Naive thymus-derived CD8-positive, alpha-beta T cell (primary cell): ENCODE data around the gene ATXN7. TPM values are rescaled to one million over a fixed set of nuclear protein-coding genes. Genes with fewer than 3 reads are reported as not detected.
A peak's percentile ranks its signal among the peaks of the same experiment; 100 is the strongest.

Experiments
- ATAC-seq, 2 donors: fragments of 150-1000 bp; cut with Tn5 transposase in 1 of 2; sonication (Bioruptor Pico), chemical (Tn5 transposase) in 1 of 2; 1 replicate in 1 of 2; 2 replicates in 1 of 2; pipeline ENCODE4 v1.10.0; 2021; ENCODE audit warnings: mild to moderate bottlenecking in 2 of 2, moderate library complexity in 2 of 2
- POLR2A ChIA-PET: fragments of 350-600 bp; sonication (Branson Sonifier 250); formaldehyde crosslinking; loops from one replicate; lab custom pipeline; 2021; ENCODE audit warnings: antibody characterized with exemption; lab: Charles Lee
- DNase-seq, 10 donors: peaks; one replicate each; pipeline versions ENCODE4 v3.0.0 to v3.0.0-alpha.2; 2020 to 2022
- H3K27ac Mint-ChIP-seq, 10 donors: one replicate each; pipeline ENCODE4 v1.8.0; 2020 to 2022; ENCODE audit warnings: mild to moderate bottlenecking in 10 of 10, mixed read lengths in 10 of 10, moderate library complexity in 4 of 10, inconsistent platforms in 1 of 10
- H3K27me3 Mint-ChIP-seq, 5 donors: one replicate each; pipeline ENCODE4 v1.8.0; 2021 to 2022; ENCODE audit warnings: mixed read lengths in 5 of 5
- H3K36me3 Mint-ChIP-seq, 3 donors: one replicate each; pipeline ENCODE4 v1.8.0; 2020 to 2022; ENCODE audit warnings: mixed read lengths in 3 of 3, mild to moderate bottlenecking in 2 of 3, inconsistent platforms in 1 of 3
- H3K4me1 Mint-ChIP-seq, 4 donors: one replicate each; pipeline ENCODE4 v1.8.0; 2021 to 2022; ENCODE audit warnings: mixed read lengths in 4 of 4
- H3K4me3 Mint-ChIP-seq, 10 donors: one replicate each; pipeline ENCODE4 v1.8.0; 2020 to 2022; ENCODE audit warnings: mild to moderate bottlenecking in 10 of 10, mixed read lengths in 10 of 10, moderate library complexity in 6 of 10, inconsistent platforms in 1 of 10
- H3K9me3 Mint-ChIP-seq, 9 donors: one replicate each; pipeline ENCODE4 v1.8.0; 2020 to 2022; ENCODE audit warnings: mixed read lengths in 9 of 9, mild to moderate bottlenecking in 3 of 9, inconsistent platforms in 1 of 9, moderate library complexity in 1 of 9
- polyA plus RNA-seq, 3 donors: library from polyadenylated mRNA; unstranded; fragments of 300-500 nt; fragmentation: Illumina TruSeq; gene quantifications; one replicate each; pipeline ENCODE4 v1.2.3, GENCODE V29; 2021
- total RNA-seq, 8 experiments: library from RNA in 2 of 8; stranded (reverse) in 2 of 8; gene quantifications; one replicate each; pipeline ENCODE4 v1.2.3 and lab custom pipeline; 2021 to 2026

ATXN7 gene
- total and polyA plus RNA-seq, 5 experiments from 2014 or later: 18.0 to 162 (median 29.8) TPM

GRCh38 chr3:63974451-63974850 is 110.8 kb downstream of the ATXN7 start:
- Mint-ChIP-seq H3K27ac (peak overlapping the region; percentile 26 to 96 (median 83)), H3K4me1 (peaks cover 32 to 97% (median 94%) of the 10 kb centered on the region in 4 donors), H3K9me3 (no peaks in the 10 kb centered on the region), H3K36me3 (peaks cover 0 to 23% (median 12%) of the 10 kb centered on the region in 3 donors), H3K27me3 (no peaks in the 10 kb centered on the region), H3K4me3 (peak overlapping the region in 8 of 10 donors; percentile 6 to 98 (median 40))
- no peak for ATAC-seq
- no peak for DNase-seq
- POLR2A ChIA-PET: no interaction called here

DNA sequence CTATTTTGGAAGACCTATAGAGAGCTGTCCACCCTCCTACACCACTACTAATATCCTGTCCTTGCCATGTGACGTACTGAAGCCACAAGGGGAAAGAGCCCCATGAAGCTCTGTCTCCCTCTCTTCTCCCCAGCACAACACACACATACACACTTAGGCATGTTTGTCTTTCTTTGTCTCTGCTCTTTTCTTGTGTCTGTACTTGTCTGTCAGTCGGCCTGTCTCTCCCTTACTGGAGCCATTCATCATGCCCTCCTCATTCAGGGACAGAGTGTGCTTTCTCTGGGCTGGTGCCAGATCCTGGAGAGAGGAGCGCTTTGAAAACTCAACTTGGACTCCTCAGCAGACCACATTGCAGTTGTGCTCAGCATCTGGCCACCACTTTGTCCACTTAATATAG is 112.1 kb downstream of the ATXN7 start:
- no peak for ATAC-seq
- Mint-ChIP-seq H3K4me1 (peaks cover 36 to 97% (median 95%) of the 10 kb centered on the region in 4 donors), H3K27me3 (no peaks in the 10 kb centered on the region), H3K9me3 (no peaks in the 10 kb centered on the region), H3K36me3 (peaks cover 0 to 35% (median 22%) of the 10 kb centered on the region in 3 donors), H3K4me3 (peak overlapping the region in 9 of 10 donors; percentile 43 to 81 (median 55)), H3K27ac (peak overlapping the region; percentile 66 to 96 (median 90))
- POLR2A ChIA-PET: interaction anchor here (10.0 kb wide), 1 partner anchor 8 kb away, joined by 146 read pairs; no protein-coding TSS in a partner anchor
- no peak for DNase-seq

DNA sequence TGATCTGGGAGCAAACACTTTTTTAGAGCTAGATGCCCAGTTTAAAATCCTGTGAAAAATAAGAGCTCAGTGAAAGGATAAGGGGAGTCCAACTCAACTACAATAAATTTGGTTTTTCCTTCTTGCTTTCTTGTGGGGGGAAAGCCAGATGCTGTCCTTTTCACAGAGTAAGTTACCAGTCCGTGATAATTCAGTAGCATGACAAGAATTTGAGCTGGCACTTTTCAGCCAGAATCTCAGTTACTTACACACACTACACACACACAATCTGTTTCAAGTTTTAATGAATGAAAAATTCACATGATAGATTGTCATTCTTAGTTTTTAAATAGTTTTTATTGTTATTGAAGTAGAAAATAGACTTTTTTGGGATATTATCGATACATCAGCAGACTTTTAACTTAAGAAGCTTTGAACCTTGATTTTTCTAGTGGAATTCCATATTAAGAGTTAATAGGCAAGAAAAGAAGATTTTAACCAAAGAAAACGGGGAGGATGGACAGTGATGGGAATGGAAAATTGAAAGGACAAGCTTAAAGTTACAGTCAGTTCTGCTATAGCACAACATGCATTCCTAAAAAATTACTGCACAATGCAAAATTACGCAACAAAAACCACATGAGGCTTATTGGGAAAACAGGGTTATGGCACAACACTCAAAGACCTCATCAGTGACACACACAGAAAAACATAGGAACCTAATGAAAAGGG is 112.6 kb downstream of the ATXN7 start:
- DNase-seq: no peak
- peaks cover 33 to 97% (median 95%) of the 10 kb centered on the region in 4 donors for H3K4me1 Mint-ChIP-seq
- peak overlapping the region; percentile 77 to 98 (median 94) for H3K27ac Mint-ChIP-seq
- ATAC-seq: no peak
- no peaks in the 10 kb centered on the region for H3K27me3 Mint-ChIP-seq
- peaks cover 0 to 41% (median 23%) of the 10 kb centered on the region in 3 donors for H3K36me3 Mint-ChIP-seq
- POLR2A ChIA-PET: interaction anchor here (3.2 to 10.0 kb wide), 2 partner anchors 9 to 18 kb away, joined by 15 to 146 read pairs; no protein-coding TSS in a partner anchor
- H3K4me3 Mint-ChIP-seq: peak overlapping the region in 9 of 10 donors; percentile 31 to 84 (median 70)
- no peaks in the 10 kb centered on the region for H3K9me3 Mint-ChIP-seq

- DNase-seq: no peak
- POLR2A ChIA-PET: interaction anchor here (3.2 to 10.0 kb wide), 2 partner anchors 9 to 18 kb away, joined by 15 to 146 read pairs; no protein-coding TSS in a partner anchor
- Mint-ChIP-seq H3K9me3 (no peaks in the 10 kb centered on the region), H3K4me1 (peaks cover 33 to 99% (median 94%) of the 10 kb centered on the region in 4 donors), H3K27ac (peak overlapping the region; percentile 61 to 98 (median 92)), H3K36me3 (peaks cover 0 to 47% (median 23%) of the 10 kb centered on the region in 3 donors), H3K27me3 (no peaks in the 10 kb centered on the region), H3K4me3 (peak overlapping the region in 9 of 10 donors; percentile 31 to 88 (median 78))
- no peak for ATAC-seq
Measured at GRCh38 chr3:63976872-63977200, 113.2 kb downstream of the ATXN7 start.

GRCh38 chr3:63977893-63978292 is 114.2 kb downstream of the ATXN7 start:
- peaks cover 0 to 54% (median 30%) of the 10 kb centered on the region in 3 donors for H3K36me3 Mint-ChIP-seq
- H3K4me3 Mint-ChIP-seq: peak overlapping the region; percentile 28 to 88 (median 80)
- H3K9me3 Mint-ChIP-seq: no peaks in the 10 kb centered on the region
- POLR2A ChIA-PET: interaction anchor here (0.7 to 10.0 kb wide), 4 partner anchors 10 to 16 kb away, joined by 3 to 146 read pairs (median 11); no protein-coding TSS in a partner anchor
- H3K27me3 Mint-ChIP-seq: no peaks in the 10 kb centered on the region
- H3K4me1 Mint-ChIP-seq: peaks cover 36 to 99% (median 94%) of the 10 kb centered on the region in 4 donors
- peak overlapping the region; percentile 77 to 98 (median 94) for H3K27ac Mint-ChIP-seq
- ATAC-seq (peak in 1 of 2 donors; percentile 9), DNase-seq (no peak)

GRCh38 chr3:63979093-63979885 is 115.6 kb downstream of the ATXN7 start:
- H3K4me1 Mint-ChIP-seq: peaks cover 32 to 89% (median 86%) of the 10 kb centered on the region in 4 donors
- H3K27me3 Mint-ChIP-seq: no peaks in the 10 kb centered on the region
- H3K4me3 Mint-ChIP-seq: peak overlapping the region; percentile 69 to 88 (median 80)
- POLR2A ChIA-PET: interaction anchor here (0.7 to 10.0 kb wide), 6 partner anchors 7 to 68 kb away, joined by 3 to 146 read pairs (median 6); partner anchors contain the start of genes PSMD6 and SCAANT1
- DNase-seq: peak in 6 of 10 donors; percentile 25 to 68 (median 48)
- ATAC-seq: peak; percentile 73 to 89
- H3K9me3 Mint-ChIP-seq: no peaks in the 10 kb centered on the region
- peak overlapping the region; percentile 77 to 98 (median 94) for H3K27ac Mint-ChIP-seq
- peaks cover 0 to 54% (median 21%) of the 10 kb centered on the region in 3 donors for H3K36me3 Mint-ChIP-seq

GRCh38 chr3:63980019-63980418 is 116.4 kb downstream of the ATXN7 start:
- ATAC-seq: no peak
- H3K4me1 Mint-ChIP-seq: peaks cover 37 to 87% (median 85%) of the 10 kb centered on the region in 4 donors
- peak overlapping the region; percentile 77 to 98 (median 94) for H3K27ac Mint-ChIP-seq
- no peaks in the 10 kb centered on the region for H3K9me3 Mint-ChIP-seq
- peak overlapping the region; percentile 69 to 88 (median 80) for H3K4me3 Mint-ChIP-seq
- no peaks in the 10 kb centered on the region for H3K27me3 Mint-ChIP-seq
- POLR2A ChIA-PET: interaction anchor here (1.0 to 10.0 kb wide), 3 partner anchors 8 to 14 kb away, joined by 3 to 146 read pairs (median 15); no protein-coding TSS in a partner anchor
- DNase-seq: no peak
- H3K36me3 Mint-ChIP-seq: peaks cover 0 to 55% (median 27%) of the 10 kb centered on the region in 3 donors

DNA sequence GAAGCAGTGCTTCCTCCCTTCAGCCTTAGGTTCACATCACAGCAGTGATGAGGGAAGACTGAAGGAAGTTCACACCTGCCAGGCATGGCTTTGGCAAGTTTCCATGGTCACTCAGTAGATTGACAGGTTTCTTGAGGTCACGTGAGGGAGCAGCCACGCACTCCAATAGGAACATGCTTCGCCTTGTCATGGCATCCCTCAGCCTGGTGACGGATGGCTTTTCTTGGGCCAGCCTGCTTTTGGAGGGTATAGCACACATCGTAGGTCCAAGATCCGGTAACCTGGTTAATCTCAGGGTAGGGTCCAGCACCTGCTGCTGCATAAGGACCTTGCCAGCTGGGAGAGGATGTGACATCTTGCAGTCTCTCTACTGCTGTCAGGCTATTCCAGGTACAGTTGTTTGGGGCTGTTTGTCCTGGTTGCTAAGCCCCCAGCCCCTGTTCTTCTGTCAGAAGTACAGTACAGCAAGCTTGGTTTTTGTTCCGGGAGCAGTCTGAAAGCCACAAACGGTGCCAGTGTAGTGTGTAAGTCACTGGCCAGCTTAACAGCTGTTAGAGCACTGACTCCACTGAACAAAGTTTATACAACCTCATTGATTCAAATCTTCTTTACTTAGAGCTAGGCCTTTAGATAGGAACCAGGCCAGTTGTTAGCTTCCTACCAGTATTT is 117.3 kb downstream of the ATXN7 start:
- ATAC-seq (peak; percentile 15 to 22), DNase-seq (peak in 2 of 10 donors; percentile 23 to 26)
- peaks cover 0 to 64% (median 37%) of the 10 kb centered on the region in 3 donors for H3K36me3 Mint-ChIP-seq
- POLR2A ChIA-PET: interaction anchor here (0.8 to 10.0 kb wide), 3 partner anchors 8 to 13 kb away, joined by 3 to 146 read pairs (median 4); no protein-coding TSS in a partner anchor
- H3K4me3 Mint-ChIP-seq: peak overlapping the region in 9 of 10 donors; percentile 10 to 88 (median 80)
- H3K27ac Mint-ChIP-seq: peak overlapping the region; percentile 77 to 98 (median 94)
- H3K27me3 Mint-ChIP-seq: no peaks in the 10 kb centered on the region
- H3K9me3 Mint-ChIP-seq: no peaks in the 10 kb centered on the region
- H3K4me1 Mint-ChIP-seq: peaks cover 42 to 89% (median 85%) of the 10 kb centered on the region in 4 donors

GRCh38 chr3:63981980-63982379 is 118.3 kb downstream of the ATXN7 start:
- DNase-seq: no peak
- Mint-ChIP-seq H3K36me3 (peaks cover 0 to 75% (median 38%) of the 10 kb centered on the region in 3 donors), H3K27me3 (no peaks in the 10 kb centered on the region), H3K27ac (peak overlapping the region; percentile 77 to 98 (median 90)), H3K4me1 (peaks cover 40 to 86% (median 78%) of the 10 kb centered on the region in 4 donors), H3K4me3 (peak overlapping the region in 5 of 10 donors; percentile 5 to 42 (median 6)), H3K9me3 (no peaks in the 10 kb centered on the region)
- POLR2A ChIA-PET: interaction anchor here (10.0 kb wide), 1 partner anchor 14 kb away, joined by 146 read pairs; no protein-coding TSS in a partner anchor
- ATAC-seq: no peak

DNA sequence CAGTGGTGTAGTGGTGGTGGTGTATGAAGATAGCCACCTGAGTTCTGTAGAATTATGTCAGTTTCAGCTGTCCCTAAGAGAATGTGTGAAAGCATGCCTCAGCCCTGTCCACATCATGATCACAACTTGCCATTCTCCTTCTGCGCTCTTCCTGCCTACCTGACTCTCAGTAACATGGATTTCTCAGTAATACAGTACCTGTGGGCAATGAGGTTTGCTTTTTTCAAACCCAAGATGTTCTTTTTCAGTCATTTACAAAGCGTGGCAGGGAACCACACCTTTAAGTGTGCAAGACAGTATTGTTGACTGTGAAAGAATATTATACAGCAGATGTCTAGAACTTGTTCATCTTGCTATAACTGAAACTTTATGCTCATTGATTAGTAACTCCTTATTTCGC is 120.7 kb downstream of the ATXN7 start:
- Mint-ChIP-seq H3K27ac (peak overlapping the region; percentile 10 to 90 (median 76)), H3K4me3 (peak overlapping the region in 2 of 10 donors; percentile 9 to 19), H3K4me1 (peaks cover 33 to 81% (median 62%) of the 10 kb centered on the region in 4 donors), H3K9me3 (no peaks in the 10 kb centered on the region), H3K27me3 (no peaks in the 10 kb centered on the region), H3K36me3 (peaks cover 0 to 95% (median 51%) of the 10 kb centered on the region in 3 donors)
- POLR2A ChIA-PET: interaction anchor here (10.0 kb wide), 1 partner anchor 17 kb away, joined by 146 read pairs; no protein-coding TSS in a partner anchor
- DNase-seq: no peak
- no peak for ATAC-seq

GRCh38 chr3:63986146-63986545 is 122.5 kb downstream of the ATXN7 start:
- Mint-ChIP-seq H3K27me3 (no peaks in the 10 kb centered on the region), H3K9me3 (no peaks in the 10 kb centered on the region), H3K36me3 (peaks cover 0 to 97% (median 45%) of the 10 kb centered on the region in 3 donors), H3K4me3 (no peak overlapping the region), H3K27ac (peak overlapping the region; percentile 11 to 87 (median 56)), H3K4me1 (peaks cover 28 to 64% (median 44%) of the 10 kb centered on the region in 4 donors)
- POLR2A ChIA-PET: no interaction called here
- DNase-seq: no peak
- no peak for ATAC-seq
